GM12878 (cell line): Measurements from ENCODE around the gene ATP6V1G1. TPM values are rescaled to one million over a fixed set of nuclear protein-coding genes. Genes with fewer than 3 reads are reported as not detected.

Source experiments
- CBX5 ChIP-seq: sonication (generic); IDR thresholded peaks from 2 replicates; pipeline ENCODE4 v1.6.1; 2016; ENCODE audit warnings: low read depth, moderate library complexity, mild to moderate bottlenecking, inconsistent platforms
- CREB1 ChIP-seq: IDR thresholded peaks from 2 replicates; pipeline ENCODE4 v1.6.1; 2012; ENCODE audit warnings: low read depth, mild to moderate bottlenecking, inconsistent platforms
- HCFC1 ChIP-seq: fragments of 150-350 bp; IDR thresholded peaks from 2 replicates; pipeline ENCODE4 v1.6.1; 2014; ENCODE audit warnings: low read length
- IKZF1 ChIP-seq: fragments of 450-650 bp; conservative IDR thresholded peaks from 2 replicates; pipeline ENCODE4 v1.6.1; 2017; ENCODE audit warnings: antibody characterized with exemption, mild to moderate bottlenecking
- JUNB ChIP-seq: IDR thresholded peaks from 2 replicates; pipeline ENCODE4 v1.6.1; 2016; ENCODE audit warnings: antibody characterized with exemption, mild to moderate bottlenecking
- MTA2 ChIP-seq: fragments of 450-650 bp; IDR thresholded peaks from 2 replicates; pipeline ENCODE4 v1.6.1; 2016; ENCODE audit warnings: low read depth, mild to moderate bottlenecking, moderate library complexity
- MTA3 ChIP-seq: IDR thresholded peaks from 2 replicates; pipeline ENCODE4 v1.6.1; 2012; ENCODE audit warnings: low read length, inconsistent platforms, borderline replicate concordance
- MXI1 ChIP-seq: fragments of 150-350 bp; IDR thresholded peaks from 2 replicates; pipeline ENCODE4 v1.6.1; 2011; ENCODE audit warnings: low read depth, mild to moderate bottlenecking, inconsistent platforms, low read length, improper control_type of control experiment
- NR2F1 ChIP-seq: fragments of 450-650 bp; conservative IDR thresholded peaks from 2 replicates; pipeline ENCODE4 v1.6.1; 2017; ENCODE audit warnings: mild to moderate bottlenecking
- POU2F2 ChIP-seq: IDR thresholded peaks from 3 replicates; pipeline ENCODE4 v1.6.1; 2011; ENCODE audit warnings: low read depth, mild to moderate bottlenecking, low read length, borderline replicate concordance
- RBBP5 ChIP-seq: fragments of 200-600 bp; sonication (generic); conservative IDR thresholded peaks from 2 replicates; pipeline ENCODE4 v1.6.1; 2016
- SUZ12 ChIP-seq: fragments of 200-600 bp; sonication (generic); IDR thresholded peaks from one replicate; pipeline ENCODE4 v1.6.1; 2018; ENCODE audit warnings: antibody characterized with exemption, mild to moderate bottlenecking; ENCODE audit not compliant: unreplicated experiment
- WRNIP1 ChIP-seq: IDR thresholded peaks from 2 replicates; pipeline ENCODE4 v1.6.1; 2011; ENCODE audit warnings: low read depth, low read length, improper control_type of control experiment, borderline replicate concordance
- ZNF207 ChIP-seq: fragments of 450-650 bp; IDR thresholded peaks from 2 replicates; pipeline ENCODE4 v1.6.1; 2014; ENCODE audit warnings: antibody characterized with exemption, mild to moderate bottlenecking, borderline replicate concordance
- ZNF384 ChIP-seq: IDR thresholded peaks from 2 replicates; pipeline ENCODE4 v1.6.1; 2012; ENCODE audit warnings: low read depth, mild to moderate bottlenecking, low read length, improper control_type of control experiment, borderline replicate concordance
- polyA plus RNA-seq, 11 experiments: library from polyadenylated mRNA; depleted of rRNA in 4 of 11; unstranded in 6 of 11; stranded (reverse) in 5 of 11; fragments of >200 nt; fragmentation: Nextera tagmentation in 4 of 11; fragmentation: Illumina TruSeq in 1 of 11; extraction: Ambion mirVana in 4 of 11; extraction: Trizol in 1 of 11; gene quantifications; 1 replicate in 1 of 11; 2 replicates in 10 of 11; pipeline versions ENCODE4 v1.2.1 to v1.2.3, GENCODE V29; 2011 to 2016; ENCODE audit warnings: inconsistent platforms in 2 of 11, missing spikeins in 2 of 11, low read depth in 1 of 11
- total RNA-seq, 4 experiments: library from RNA; depleted of rRNA in 3 of 4; stranded (reverse); fragments of >200 nt in 3 of 4; fragmentation: Illumina TruSeq in 1 of 4; extraction: Trizol in 1 of 4; gene quantifications; 2 replicates each; pipeline versions ENCODE4 v1.2.1 to v1.2.3, GENCODE V29; 2013 to 2021
- TF ChIP-seq, protein P1 (sequence below): IDR thresholded peaks from 2 replicates; pipeline ENCODE4 v1.6.1; 2012; ENCODE audit warnings: mild to moderate bottlenecking, low read depth, low read length
- TF ChIP-seq, protein P2 (sequence below): fragments of 450-650 bp; formaldehyde crosslinking; IDR thresholded peaks from 2 replicates; pipeline ENCODE4 v1.4.0; 2020; ENCODE audit warnings: mild to moderate bottlenecking, moderate library complexity
- TF ChIP-seq, protein P3 (sequence below): IDR thresholded peaks from 2 replicates; pipeline ENCODE4 v1.6.1; 2012; ENCODE audit warnings: improper control_type of control experiment, low read depth, low read length; ENCODE audit not compliant: insufficient replicate concordance

The ATP6V1G1 gene
- total and polyA plus RNA-seq, 10 of the 15 experiments (the other 5 are each of a cell fraction or from before 2014, with no cell fraction given), result 34.2 to 204 (median 82.5) TPM

DNA sequence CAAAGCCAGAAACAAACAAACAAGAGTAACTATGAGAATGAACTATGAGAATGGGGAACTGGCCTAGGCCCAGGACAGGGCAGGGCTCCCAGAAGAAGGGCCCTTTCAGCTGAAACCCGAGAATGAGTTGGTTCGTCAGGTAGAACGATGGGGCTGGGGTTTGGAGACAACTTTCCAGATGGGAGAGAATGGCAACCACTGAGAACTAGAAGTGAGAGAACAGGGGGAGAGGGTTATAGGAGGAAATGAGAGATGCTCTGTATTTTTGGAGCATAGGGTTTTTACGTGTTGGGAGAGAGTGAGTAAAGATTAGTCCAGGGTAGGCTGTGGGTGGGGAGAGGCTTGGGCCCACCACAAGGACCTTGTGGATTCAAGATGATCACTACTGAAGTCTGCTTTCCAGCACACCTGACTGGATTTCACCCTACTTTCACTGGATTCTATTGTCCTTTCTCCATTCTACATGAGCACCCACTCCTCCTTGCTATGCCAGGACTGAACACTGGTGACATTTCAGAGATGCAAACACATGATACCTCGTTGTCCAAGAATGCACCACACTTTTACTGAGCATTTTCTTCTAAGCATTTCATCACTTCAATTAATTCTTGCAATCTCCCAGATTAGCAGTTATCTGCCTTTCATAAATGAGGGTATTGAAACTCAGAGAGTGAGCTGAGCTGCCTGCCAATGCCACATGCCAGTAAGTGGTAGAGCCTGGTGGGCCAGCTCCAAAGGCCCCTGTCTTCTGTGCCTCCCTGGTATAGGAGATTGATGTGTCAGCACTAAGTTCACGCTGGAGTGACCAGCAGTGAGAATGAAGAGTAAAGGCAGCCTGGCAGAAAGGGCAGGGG lies 20.3 kb downstream of the ATP6V1G1 start (continued):
- TF ChIP-seq, protein P1, sequence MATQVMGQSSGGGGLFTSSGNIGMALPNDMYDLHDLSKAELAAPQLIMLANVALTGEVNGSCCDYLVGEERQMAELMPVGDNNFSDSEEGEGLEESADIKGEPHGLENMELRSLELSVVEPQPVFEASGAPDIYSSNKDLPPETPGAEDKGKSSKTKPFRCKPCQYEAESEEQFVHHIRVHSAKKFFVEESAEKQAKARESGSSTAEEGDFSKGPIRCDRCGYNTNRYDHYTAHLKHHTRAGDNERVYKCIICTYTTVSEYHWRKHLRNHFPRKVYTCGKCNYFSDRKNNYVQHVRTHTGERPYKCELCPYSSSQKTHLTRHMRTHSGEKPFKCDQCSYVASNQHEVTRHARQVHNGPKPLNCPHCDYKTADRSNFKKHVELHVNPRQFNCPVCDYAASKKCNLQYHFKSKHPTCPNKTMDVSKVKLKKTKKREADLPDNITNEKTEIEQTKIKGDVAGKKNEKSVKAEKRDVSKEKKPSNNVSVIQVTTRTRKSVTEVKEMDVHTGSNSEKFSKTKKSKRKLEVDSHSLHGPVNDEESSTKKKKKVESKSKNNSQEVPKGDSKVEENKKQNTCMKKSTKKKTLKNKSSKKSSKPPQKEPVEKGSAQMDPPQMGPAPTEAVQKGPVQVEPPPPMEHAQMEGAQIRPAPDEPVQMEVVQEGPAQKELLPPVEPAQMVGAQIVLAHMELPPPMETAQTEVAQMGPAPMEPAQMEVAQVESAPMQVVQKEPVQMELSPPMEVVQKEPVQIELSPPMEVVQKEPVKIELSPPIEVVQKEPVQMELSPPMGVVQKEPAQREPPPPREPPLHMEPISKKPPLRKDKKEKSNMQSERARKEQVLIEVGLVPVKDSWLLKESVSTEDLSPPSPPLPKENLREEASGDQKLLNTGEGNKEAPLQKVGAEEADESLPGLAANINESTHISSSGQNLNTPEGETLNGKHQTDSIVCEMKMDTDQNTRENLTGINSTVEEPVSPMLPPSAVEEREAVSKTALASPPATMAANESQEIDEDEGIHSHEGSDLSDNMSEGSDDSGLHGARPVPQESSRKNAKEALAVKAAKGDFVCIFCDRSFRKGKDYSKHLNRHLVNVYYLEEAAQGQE, result 0 out of 2 replicates have a peak, but pooled peaks have one; percentile 12
- no peak for TF ChIP-seq MXI1
- TF ChIP-seq, protein P2, sequence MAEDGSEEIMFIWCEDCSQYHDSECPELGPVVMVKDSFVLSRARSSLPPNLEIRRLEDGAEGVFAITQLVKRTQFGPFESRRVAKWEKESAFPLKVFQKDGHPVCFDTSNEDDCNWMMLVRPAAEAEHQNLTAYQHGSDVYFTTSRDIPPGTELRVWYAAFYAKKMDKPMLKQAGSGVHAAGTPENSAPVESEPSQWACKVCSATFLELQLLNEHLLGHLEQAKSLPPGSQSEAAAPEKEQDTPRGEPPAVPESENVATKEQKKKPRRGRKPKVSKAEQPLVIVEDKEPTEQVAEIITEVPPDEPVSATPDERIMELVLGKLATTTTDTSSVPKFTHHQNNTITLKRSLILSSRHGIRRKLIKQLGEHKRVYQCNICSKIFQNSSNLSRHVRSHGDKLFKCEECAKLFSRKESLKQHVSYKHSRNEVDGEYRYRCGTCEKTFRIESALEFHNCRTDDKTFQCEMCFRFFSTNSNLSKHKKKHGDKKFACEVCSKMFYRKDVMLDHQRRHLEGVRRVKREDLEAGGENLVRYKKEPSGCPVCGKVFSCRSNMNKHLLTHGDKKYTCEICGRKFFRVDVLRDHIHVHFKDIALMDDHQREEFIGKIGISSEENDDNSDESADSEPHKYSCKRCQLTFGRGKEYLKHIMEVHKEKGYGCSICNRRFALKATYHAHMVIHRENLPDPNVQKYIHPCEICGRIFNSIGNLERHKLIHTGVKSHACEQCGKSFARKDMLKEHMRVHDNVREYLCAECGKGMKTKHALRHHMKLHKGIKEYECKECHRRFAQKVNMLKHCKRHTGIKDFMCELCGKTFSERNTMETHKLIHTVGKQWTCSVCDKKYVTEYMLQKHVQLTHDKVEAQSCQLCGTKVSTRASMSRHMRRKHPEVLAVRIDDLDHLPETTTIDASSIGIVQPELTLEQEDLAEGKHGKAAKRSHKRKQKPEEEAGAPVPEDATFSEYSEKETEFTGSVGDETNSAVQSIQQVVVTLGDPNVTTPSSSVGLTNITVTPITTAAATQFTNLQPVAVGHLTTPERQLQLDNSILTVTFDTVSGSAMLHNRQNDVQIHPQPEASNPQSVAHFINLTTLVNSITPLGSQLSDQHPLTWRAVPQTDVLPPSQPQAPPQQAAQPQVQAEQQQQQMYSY, result no peak
- TF ChIP-seq RBBP5, result no peak
- TF ChIP-seq IKZF1, result peak; percentile 97
- no peak for TF ChIP-seq CBX5
- TF ChIP-seq WRNIP1, result no peak
- no peak for TF ChIP-seq JUNB
- no peak for TF ChIP-seq ZNF384
- TF ChIP-seq HCFC1, result no peak
- TF ChIP-seq MTA3, result no peak
- TF ChIP-seq MTA2, result peak; percentile 85
- TF ChIP-seq SUZ12, result no peak
- no peak for TF ChIP-seq CREB1
- 0 out of 2 replicates have a peak, but pooled peaks have one; percentile 17 for TF ChIP-seq NR2F1
- TF ChIP-seq, protein P3, sequence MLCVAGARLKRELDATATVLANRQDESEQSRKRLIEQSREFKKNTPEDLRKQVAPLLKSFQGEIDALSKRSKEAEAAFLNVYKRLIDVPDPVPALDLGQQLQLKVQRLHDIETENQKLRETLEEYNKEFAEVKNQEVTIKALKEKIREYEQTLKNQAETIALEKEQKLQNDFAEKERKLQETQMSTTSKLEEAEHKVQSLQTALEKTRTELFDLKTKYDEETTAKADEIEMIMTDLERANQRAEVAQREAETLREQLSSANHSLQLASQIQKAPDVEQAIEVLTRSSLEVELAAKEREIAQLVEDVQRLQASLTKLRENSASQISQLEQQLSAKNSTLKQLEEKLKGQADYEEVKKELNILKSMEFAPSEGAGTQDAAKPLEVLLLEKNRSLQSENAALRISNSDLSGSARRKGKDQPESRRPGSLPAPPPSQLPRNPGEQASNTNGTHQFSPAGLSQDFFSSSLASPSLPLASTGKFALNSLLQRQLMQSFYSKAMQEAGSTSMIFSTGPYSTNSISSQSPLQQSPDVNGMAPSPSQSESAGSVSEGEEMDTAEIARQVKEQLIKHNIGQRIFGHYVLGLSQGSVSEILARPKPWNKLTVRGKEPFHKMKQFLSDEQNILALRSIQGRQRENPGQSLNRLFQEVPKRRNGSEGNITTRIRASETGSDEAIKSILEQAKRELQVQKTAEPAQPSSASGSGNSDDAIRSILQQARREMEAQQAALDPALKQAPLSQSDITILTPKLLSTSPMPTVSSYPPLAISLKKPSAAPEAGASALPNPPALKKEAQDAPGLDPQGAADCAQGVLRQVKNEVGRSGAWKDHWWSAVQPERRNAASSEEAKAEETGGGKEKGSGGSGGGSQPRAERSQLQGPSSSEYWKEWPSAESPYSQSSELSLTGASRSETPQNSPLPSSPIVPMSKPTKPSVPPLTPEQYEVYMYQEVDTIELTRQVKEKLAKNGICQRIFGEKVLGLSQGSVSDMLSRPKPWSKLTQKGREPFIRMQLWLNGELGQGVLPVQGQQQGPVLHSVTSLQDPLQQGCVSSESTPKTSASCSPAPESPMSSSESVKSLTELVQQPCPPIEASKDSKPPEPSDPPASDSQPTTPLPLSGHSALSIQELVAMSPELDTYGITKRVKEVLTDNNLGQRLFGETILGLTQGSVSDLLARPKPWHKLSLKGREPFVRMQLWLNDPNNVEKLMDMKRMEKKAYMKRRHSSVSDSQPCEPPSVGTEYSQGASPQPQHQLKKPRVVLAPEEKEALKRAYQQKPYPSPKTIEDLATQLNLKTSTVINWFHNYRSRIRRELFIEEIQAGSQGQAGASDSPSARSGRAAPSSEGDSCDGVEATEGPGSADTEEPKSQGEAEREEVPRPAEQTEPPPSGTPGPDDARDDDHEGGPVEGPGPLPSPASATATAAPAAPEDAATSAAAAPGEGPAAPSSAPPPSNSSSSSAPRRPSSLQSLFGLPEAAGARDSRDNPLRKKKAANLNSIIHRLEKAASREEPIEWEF, result no peak
- TF ChIP-seq ZNF207, result no peak
- 0 out of 3 replicates have a peak, but pooled peaks have one; percentile 46 for TF ChIP-seq POU2F2
